Measurements from ENCODE around the gene CYP4F8.

The CYP4F8 gene

GRCh38 chr19:15616627-15617270 is 1.7 kb downstream of the CYP4F8 start:
- no peak for DNase-seq

- DNase-seq: no peak
Observed at GRCh38 chr19:15618321-15618720, 3.3 kb downstream of the CYP4F8 start.

- DNase-seq: no peak
Observed at GRCh38 chr19:15621801-15622200, 6.8 kb downstream of the CYP4F8 start.

GRCh38 chr19:15622991-15623390 is 8.0 kb downstream of the CYP4F8 start:
- DNase-seq: no peak

- DNase-seq: no peak
Observed at GRCh38 chr19:15623711-15624318, 8.8 kb downstream of the CYP4F8 start.

GRCh38 chr19:15628236-15629002 is 13.4 kb downstream of the CYP4F8 start:
- DNase-seq: no peak

GRCh38 chr19:15629003-15629880 is 14.2 kb downstream of the CYP4F8 start:
- peak; percentile 72 for DNase-seq

GRCh38 chr19:15631817-15632216 is 16.8 kb downstream of the CYP4F8 start:
- no peak for DNase-seq

- no peak for DNase-seq
Observed at GRCh38 chr19:15633082-15633835, 18.2 kb downstream of the CYP4F8 start.

GRCh38 chr19:15634105-15634504 is 19.1 kb downstream of the CYP4F8 start:
- no peak for DNase-seq

- no peak for DNase-seq
Observed at GRCh38 chr19:15635016-15635805, 20.2 kb downstream of the CYP4F8 start.

GRCh38 chr19:15636026-15636425 is 21.0 kb downstream of the CYP4F8 start:
- no peak for DNase-seq

GRCh38 chr19:15639596-15639995 is 24.6 kb downstream of the CYP4F8 start:
- DNase-seq: no peak

GRCh38 chr19:15640294-15640903 is 25.4 kb downstream of the CYP4F8 start, which contains the start of gene CYP4F3:
Gene CYP4F3 (plus strand): TSS chr19:15640897. CDS start chr19:15641416, 519 bp downstream.
- DNase-seq: peak; percentile 99

- no peak for DNase-seq
Observed at GRCh38 chr19:15640904-15641597, 26.0 kb downstream of the CYP4F8 start.

- DNase-seq: no peak
Observed at GRCh38 chr19:15641901-15642491, 27.0 kb downstream of the CYP4F8 start.

GRCh38 chr19:15642807-15643206 is 27.8 kb downstream of the CYP4F8 start:
- no peak for DNase-seq

GRCh38 chr19:15643387-15643786 is 28.4 kb downstream of the CYP4F8 start:
- no peak for DNase-seq

- DNase-seq: no peak
Observed at GRCh38 chr19:15644066-15644741, 29.2 kb downstream of the CYP4F8 start.
